ENCODE data around the gene WDR88.

DNA sequence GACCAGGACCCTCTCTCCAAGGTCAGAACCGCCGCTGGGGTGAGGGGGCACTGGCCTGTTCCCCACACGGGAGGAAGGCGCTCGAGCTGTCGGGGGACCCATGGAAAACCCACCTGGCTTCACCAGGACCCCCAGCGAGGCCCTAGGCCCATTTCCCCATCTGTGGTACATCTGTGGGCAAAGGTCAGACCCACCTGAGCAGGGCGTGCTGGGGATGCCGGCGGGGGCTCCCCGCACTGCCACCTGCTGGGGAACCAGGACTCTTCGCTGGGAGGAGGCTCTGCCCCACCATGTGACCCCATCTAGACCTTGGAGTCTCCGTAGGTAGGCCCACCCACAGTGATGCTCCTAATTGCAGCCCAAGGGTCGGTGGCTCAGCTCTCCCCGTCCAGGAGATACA is 511 bp downstream of the WDR88 start:
- TF ChIP-seq, protein P1, sequence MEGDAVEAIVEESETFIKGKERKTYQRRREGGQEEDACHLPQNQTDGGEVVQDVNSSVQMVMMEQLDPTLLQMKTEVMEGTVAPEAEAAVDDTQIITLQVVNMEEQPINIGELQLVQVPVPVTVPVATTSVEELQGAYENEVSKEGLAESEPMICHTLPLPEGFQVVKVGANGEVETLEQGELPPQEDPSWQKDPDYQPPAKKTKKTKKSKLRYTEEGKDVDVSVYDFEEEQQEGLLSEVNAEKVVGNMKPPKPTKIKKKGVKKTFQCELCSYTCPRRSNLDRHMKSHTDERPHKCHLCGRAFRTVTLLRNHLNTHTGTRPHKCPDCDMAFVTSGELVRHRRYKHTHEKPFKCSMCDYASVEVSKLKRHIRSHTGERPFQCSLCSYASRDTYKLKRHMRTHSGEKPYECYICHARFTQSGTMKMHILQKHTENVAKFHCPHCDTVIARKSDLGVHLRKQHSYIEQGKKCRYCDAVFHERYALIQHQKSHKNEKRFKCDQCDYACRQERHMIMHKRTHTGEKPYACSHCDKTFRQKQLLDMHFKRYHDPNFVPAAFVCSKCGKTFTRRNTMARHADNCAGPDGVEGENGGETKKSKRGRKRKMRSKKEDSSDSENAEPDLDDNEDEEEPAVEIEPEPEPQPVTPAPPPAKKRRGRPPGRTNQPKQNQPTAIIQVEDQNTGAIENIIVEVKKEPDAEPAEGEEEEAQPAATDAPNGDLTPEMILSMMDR (IDR thresholded peaks at IDR 0.05), result no peak
- TF ChIP-seq POLR2A (IDR thresholded peaks at IDR 0.05), result no peak

All from vagina (tissue), 2 donors.